GM21367 (cell line): Measurements from ENCODE around the gene CRHR1.

Experiments used
- ATAC-seq: cut with Tn5 transposase; IDR thresholded peaks from one replicate; pipeline ENCODE4 v1.9.1; 2021; ENCODE audit not compliant: unreplicated experiment

Gene CRHR1

GRCh38 chr17:45757431-45758218 is 26.5 kb upstream of the CRHR1 start:
- no peak for ATAC-seq

DNA sequence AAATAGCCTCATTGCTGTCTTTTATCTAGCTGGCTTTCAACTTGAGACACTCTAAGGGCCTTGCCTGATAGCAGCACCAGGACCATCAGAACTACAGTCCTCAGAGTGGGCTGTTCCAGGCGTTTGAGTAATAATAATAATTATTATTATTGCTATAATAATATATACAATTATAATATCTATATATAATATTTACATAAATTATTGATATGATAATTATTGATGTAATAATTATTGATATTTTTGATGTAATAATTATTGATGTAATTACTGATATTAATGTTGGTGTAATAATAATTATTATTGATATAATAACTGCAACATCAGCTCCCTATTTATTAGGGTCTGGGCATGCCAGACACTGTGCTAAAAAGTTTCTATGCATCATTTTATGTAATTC is 25.6 kb upstream of the CRHR1 start:
- ATAC-seq, result no peak

GRCh38 chr17:45759761-45760160 is 24.4 kb upstream of the CRHR1 start:
- ATAC-seq, result no peak

DNA sequence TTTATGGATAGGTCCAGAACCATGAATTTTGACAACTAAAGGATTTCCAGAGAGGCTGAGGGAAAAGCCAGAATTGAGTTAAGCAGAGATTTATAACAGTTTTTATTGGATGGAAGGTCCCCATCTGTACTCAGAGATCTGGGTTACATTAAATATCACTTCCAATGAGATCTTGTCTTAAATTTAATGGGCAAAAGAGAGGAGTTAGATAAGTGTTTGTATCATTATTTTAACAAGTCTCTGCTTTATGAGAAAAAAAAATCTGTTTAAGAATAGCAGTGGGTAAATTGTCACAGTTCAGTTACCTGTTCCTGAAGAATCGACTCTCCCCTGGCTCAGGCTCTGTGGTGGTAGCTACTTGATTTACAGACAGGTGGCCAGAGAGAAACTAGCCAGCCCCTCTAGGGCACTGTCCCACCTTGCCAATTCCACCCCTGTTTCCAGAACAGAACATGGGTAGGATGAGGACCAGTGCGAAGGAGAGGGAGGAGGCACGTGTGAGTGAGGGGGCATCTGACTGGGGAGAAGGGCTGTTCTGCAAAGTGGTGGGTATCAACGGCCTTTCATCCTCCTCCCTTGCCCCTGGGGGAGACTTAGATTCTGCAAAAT is 22.1 kb upstream of the CRHR1 start:
- ATAC-seq, result no peak

- no peak for ATAC-seq
These were observed 20.9 kb upstream of the CRHR1 start for GRCh38 chr17:45763182-45763581.

DNA sequence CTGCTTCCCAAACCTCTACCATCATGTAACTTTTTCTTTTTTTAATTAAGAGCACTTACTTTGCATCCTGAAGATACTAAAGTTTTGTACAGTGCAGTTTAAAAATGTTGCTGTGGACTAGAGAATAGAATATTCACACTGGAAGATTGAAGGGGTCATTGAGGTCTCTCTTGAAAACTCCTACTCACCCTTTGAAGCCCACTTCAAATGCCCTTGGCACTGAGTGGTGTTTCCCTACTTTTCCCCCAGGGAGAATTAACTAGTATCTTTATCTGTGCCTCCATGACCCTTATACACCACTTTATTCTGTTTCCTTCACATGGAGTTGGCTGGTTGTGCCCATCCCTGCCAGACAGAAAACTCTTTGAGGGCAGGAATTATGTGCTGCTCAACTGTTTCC is 19.6 kb upstream of the CRHR1 start:
- ATAC-seq, result no peak

GRCh38 chr17:45768000-45768399 is 16.1 kb upstream of the CRHR1 start:
- no peak for ATAC-seq

DNA sequence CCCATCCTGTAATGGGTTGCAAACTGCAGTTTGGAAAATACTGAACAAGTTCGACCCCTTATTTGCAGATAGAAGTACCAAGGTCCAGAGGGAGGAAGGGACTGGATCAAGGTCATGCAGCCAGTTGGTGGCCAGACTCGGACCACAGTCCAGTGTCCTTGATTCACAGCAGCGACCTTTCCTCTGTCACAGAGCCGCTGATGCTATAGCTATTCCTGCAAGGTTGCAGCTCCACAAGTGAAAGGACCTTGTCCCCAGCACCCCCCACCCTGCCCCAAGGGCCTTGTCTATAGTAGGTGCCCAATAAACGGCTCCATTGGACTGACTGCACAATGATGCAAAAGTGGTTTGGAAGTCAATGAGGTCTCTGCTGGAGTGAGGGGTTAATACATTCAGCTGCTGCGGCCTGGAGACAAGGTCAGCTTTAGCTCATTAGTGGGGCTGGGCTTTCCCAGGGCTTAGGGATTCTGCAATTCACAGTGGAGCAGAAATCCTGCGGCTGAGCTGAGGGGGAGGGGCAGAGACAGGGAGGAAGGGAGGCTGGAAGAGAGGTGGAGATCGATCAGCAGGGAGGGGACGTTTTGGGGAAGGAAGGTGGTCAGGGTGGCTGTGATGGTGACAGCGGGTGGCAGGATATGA is 13.4 kb upstream of the CRHR1 start:
- no peak for ATAC-seq

GRCh38 chr17:45771271-45771959 is 12.7 kb upstream of the CRHR1 start:
- no peak for ATAC-seq

- no peak for ATAC-seq
These were observed 9.0 kb upstream of the CRHR1 start for GRCh38 chr17:45775148-45775547.

- ATAC-seq, result no peak
These were observed 8.5 kb upstream of the CRHR1 start for GRCh38 chr17:45775576-45776011.

DNA sequence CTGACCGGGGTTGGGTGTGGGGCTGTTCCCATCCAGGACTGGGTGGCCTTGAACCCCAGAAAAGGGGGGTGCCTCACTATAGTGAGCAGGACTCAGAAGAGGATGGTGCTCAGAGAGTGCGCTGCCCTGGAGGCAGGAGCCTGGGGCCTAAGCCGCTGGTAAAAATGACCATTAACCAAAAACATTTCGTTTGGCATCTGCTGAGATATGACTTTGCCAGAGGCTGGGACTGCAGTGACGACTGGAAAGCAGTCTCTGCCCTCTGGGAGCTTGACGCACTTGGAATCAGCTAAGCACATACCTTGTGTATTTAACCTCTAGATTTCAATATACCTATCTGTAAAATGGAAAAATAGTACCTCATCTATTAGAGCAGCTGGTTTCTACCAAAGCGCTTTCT is 7.2 kb upstream of the CRHR1 start:
- ATAC-seq, result no peak

- no peak for ATAC-seq
These were observed 6.7 kb upstream of the CRHR1 start for GRCh38 chr17:45777388-45777787.

DNA sequence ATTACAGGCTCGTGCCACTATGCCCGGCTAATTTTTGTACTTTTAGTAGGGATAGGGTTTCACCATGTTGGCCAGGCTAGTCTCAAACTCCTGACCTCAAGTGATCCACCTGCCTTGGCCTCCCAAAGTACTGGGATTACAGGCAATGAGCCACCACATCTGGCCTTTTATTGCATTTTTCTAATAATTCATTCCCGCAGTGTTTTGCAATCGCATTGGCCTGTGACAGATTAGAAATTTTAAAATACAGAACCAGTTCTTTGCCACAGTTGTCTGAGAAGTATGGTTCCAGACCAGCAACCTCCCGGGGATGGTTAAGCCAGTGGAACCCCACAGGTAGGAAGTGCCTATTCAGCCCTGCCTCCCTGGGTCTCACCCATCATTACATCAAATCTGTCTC is 3.2 kb upstream of the CRHR1 start:
- ATAC-seq, result no peak

- no peak for ATAC-seq
These were observed 1.1 kb upstream of the CRHR1 start for GRCh38 chr17:45782889-45783592.

- ATAC-seq, result no peak
These were observed 377 bp upstream of the CRHR1 start for GRCh38 chr17:45783593-45784292.

- ATAC-seq, result no peak
These were observed 790 bp downstream of the CRHR1 start for GRCh38 chr17:45784741-45785479.

DNA sequence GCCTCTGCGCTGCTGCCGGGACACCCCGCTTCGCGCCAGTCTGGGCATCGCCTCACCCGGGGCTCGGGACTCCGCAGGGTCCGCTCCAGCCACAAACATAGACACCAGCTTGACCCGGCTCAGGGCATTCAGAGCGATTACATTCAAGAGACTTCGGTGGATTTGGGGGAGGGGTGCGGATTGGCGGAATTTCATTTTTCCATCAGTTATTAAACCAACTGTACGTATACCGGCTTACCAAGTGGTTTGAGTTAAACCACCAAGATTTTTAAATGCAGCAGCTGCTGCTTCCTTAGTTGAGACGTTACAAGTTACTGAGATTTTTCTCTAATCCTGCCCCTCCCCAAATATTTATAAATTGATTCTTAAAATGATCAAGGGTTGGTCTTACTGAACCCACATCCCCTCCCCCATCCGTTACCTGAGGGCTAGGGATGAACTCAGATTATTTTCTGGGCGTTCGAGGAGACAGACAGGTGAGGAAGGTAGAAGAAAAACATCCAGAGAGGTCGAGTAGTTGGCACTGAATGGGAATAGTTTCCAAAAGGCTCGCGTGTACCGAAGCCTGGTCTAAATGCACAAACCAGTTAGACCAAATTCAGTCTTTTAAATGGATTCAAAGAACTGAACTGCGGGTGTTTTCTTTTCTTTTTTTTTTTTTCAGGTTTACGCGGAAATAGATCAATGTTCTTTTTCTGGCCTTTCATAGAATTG is 1.5 kb downstream of the CRHR1 start:
- no peak for ATAC-seq

DNA sequence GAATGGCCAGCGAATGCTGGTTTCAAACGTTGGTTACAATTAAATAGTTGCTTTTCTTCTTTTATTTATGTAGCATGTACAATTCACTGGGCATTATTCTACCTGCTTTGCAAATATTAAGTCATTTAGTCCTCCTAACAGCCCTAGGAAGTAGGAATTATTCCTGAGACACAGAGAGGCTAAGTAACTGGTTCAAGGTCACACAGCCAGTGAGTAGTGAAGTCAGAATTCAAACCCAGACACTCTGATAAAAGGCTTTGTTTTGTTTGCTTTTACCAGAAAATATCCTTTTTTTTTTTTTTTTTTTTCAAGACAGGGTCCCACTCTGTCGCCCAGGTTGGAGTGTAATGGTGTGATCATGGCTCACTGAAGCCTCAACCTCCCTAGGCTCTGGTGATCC is 2.2 kb downstream of the CRHR1 start:
- ATAC-seq, result no peak
